ENCODE measurements around the gene TMUB1.
A peak's percentile ranks its signal among the peaks of the same experiment; 100 is the strongest.

The TMUB1 gene

GRCh38 chr7:151103973-151104372 is 20.7 kb upstream of the TMUB1 start:
- DNase-seq, result no peak

GRCh38 chr7:151102991-151103390 is 19.7 kb upstream of the TMUB1 start:
- no peak for DNase-seq

GRCh38 chr7:151101621-151102396 is 18.5 kb upstream of the TMUB1 start:
- no peak for DNase-seq

GRCh38 chr7:151100921-151101320 is 17.6 kb upstream of the TMUB1 start:
- DNase-seq, result no peak

- DNase-seq, result no peak
Observed at GRCh38 chr7:151099486-151100211, 16.4 kb upstream of the TMUB1 start.

- DNase-seq, result peak; percentile 35
Observed at GRCh38 chr7:151095828-151096475, 12.7 kb upstream of the TMUB1 start.

GRCh38 chr7:151095123-151095797 is 12.0 kb upstream of the TMUB1 start:
- DNase-seq, result no peak

- no peak for DNase-seq
Observed at GRCh38 chr7:151094675-151095074, 11.4 kb upstream of the TMUB1 start.

GRCh38 chr7:151093748-151094147 is 10.5 kb upstream of the TMUB1 start:
- no peak for DNase-seq

- no peak for DNase-seq
Observed at GRCh38 chr7:151091988-151092387, 8.7 kb upstream of the TMUB1 start.

- no peak for DNase-seq
Observed at GRCh38 chr7:151091431-151091830, 8.1 kb upstream of the TMUB1 start.

GRCh38 chr7:151091003-151091402 is 7.7 kb upstream of the TMUB1 start:
- DNase-seq, result no peak

- DNase-seq, result no peak
Observed at GRCh38 chr7:151089893-151090730, 6.8 kb upstream of the TMUB1 start.

GRCh38 chr7:151088856-151089699 is 5.8 kb upstream of the TMUB1 start:
- DNase-seq, result peak; percentile 46

- DNase-seq, result peak; percentile 48
Observed at GRCh38 chr7:151088019-151088855, 4.9 kb upstream of the TMUB1 start.

- peak; percentile 63 for DNase-seq
Observed at GRCh38 chr7:151087245-151088018, 4.1 kb upstream of the TMUB1 start.

- peak; percentile 32 for DNase-seq
Observed at GRCh38 chr7:151086802-151087244, 3.5 kb upstream of the TMUB1 start.

GRCh38 chr7:151085691-151086620 is 2.7 kb upstream of the TMUB1 start, which contains the start of gene AGAP3:
AGAP3 (plus strand) TSS chr7:151086475; CDS start chr7:151086742, 267 bp downstream.
- DNase-seq, result peak; percentile 81

All from fibroblast of skin of back (primary cell).